ENCODE data around the gene COLQ. TPM values are rescaled to one million over a fixed set of nuclear protein-coding genes. Genes with fewer than 3 reads are reported as not detected.

The COLQ gene
- 0.81 TPM for polyA plus RNA-seq (2012; ENCODE audit: low read depth, missing spikeins)

DNA sequence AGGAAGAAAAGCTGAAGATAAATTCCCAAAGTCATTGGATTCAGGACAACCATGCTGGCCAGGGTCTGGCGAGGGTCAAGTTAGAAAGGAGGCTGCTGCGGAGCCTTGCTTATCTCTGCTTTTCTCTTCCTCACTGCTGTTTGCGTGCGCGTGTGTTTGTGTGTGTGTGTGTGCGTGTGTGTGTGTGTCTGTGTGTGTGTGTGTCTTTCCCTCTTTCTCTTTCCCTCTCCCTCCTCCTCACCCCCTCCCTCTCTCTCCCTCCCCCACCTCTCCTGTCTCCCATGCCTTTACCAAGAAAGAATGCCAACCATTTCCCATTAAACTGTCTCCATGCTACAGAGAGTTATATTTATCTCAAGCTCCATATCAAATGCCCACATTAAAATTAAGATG lies at the start of gene COLQ:
Gene COLQ (minus strand): TSS at position 134 of the 393 bp plus-strand sequence. CDS start 81 bp downstream, at position 53.
- TF ChIP-seq TAF1 (IDR thresholded peaks at IDR 0.05; ENCODE audit: low read depth, low read length), result no peak
- no peak for TF ChIP-seq POLR2AphosphoS5 (IDR thresholded peaks at IDR 0.05; ENCODE audit: low read depth, low read length)
- TF ChIP-seq POLR2A (IDR thresholded peaks at IDR 0.05; ENCODE audit: low read depth, low read length), result no peak
- no peak for TF ChIP-seq SPI1 (IDR thresholded peaks at IDR 0.05; ENCODE audit: low read depth, low read length)
- TF ChIP-seq POU2F2 (IDR thresholded peaks at IDR 0.05; ENCODE audit: low read depth, low read length), result no peak
- TF ChIP-seq PAX5 (IDR thresholded peaks at IDR 0.05; ENCODE audit: insufficient read depth, low read length, severe bottlenecking), result no peak

DNA sequence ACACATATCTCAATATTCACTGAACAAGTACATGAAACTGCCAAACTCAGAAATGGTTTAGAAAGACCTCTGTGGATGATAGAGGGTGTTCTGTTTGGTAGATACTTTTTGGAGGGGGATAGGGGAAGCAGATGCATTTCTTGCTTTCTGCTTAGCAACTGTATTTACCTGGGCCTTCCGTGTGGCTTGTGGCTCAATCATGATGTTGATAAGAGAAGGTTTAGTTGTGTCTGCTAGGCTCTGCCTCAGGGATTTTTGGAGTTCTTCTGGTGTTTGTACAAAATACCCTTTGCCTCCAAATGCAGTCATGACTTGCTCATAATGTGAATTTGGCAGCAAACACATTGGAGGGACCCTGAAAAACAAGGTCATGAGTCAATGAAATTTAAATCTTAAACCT lies 41.7 kb upstream of the COLQ start:
- no peak for TF ChIP-seq PAX5 (IDR thresholded peaks at IDR 0.05; ENCODE audit: insufficient read depth, low read length, severe bottlenecking)
- no peak for TF ChIP-seq POLR2A (IDR thresholded peaks at IDR 0.05; ENCODE audit: low read depth, low read length)
- no peak for TF ChIP-seq POLR2AphosphoS5 (IDR thresholded peaks at IDR 0.05; ENCODE audit: low read depth, low read length)
- no peak for TF ChIP-seq TAF1 (IDR thresholded peaks at IDR 0.05; ENCODE audit: low read depth, low read length)
- no peak for TF ChIP-seq POU2F2 (IDR thresholded peaks at IDR 0.05; ENCODE audit: low read depth, low read length)
- no peak for TF ChIP-seq SPI1 (IDR thresholded peaks at IDR 0.05; ENCODE audit: low read depth, low read length)
- no peak for FAIRE-seq
- DNase-seq (ENCODE audit: insufficient read length, low spot score), result no peak

More for the DNA sequence above, at the start of gene COLQ:
- DNase-seq (ENCODE audit: insufficient read length, low spot score) (no peak), FAIRE-seq (no peak)

DNA sequence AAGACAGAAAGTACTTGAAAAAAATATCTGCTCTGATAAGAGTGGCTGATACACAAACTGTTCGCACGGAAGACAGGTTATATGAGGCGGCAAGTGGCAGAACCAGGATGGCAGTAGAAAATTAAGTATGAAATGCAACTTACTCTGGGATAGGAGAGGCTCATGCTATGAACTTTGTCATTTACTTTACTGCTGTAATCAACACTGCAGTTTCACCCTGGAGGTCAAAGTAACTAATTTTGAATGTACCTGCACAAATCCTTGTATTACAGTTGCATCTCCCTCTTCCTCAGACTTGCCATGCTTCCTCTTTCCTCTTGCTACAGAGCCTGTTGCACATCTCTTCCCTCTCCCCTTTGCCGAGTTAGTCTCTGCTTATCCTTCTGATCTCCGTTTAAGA lies 41.1 kb upstream of the COLQ start:
- DNase-seq (ENCODE audit: insufficient read length, low spot score), result no peak
- no peak for TF ChIP-seq SPI1 (IDR thresholded peaks at IDR 0.05; ENCODE audit: low read depth, low read length)
- no peak for TF ChIP-seq PAX5 (IDR thresholded peaks at IDR 0.05; ENCODE audit: insufficient read depth, low read length, severe bottlenecking)
- no peak for TF ChIP-seq POU2F2 (IDR thresholded peaks at IDR 0.05; ENCODE audit: low read depth, low read length)
- TF ChIP-seq TAF1 (IDR thresholded peaks at IDR 0.05; ENCODE audit: low read depth, low read length), result no peak
- TF ChIP-seq POLR2AphosphoS5 (IDR thresholded peaks at IDR 0.05; ENCODE audit: low read depth, low read length), result no peak
- TF ChIP-seq POLR2A (IDR thresholded peaks at IDR 0.05; ENCODE audit: low read depth, low read length), result no peak
- no peak for FAIRE-seq

DNA sequence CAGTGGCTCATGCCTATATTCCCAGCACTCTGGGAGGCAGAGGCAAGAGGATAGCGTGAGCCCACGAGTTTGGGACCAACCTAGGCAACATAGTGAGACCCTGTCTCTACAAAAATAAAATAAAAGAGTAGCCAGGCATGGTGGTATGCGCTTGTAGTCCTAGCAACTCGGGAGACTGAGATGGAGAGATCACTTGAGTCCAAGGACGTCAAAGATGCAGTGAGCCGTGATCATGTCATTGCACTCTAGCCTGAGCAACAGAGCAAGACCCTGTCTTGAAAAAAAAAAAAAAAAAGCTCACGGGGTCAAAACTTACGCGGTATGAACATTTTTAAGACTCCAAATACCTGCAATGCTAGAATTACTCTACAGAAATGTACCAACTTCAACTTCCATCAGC lies 37.1 kb upstream of the COLQ start:
- no peak for FAIRE-seq
- TF ChIP-seq PAX5 (IDR thresholded peaks at IDR 0.05; ENCODE audit: insufficient read depth, low read length, severe bottlenecking), result no peak
- TF ChIP-seq SPI1 (IDR thresholded peaks at IDR 0.05; ENCODE audit: low read depth, low read length), result no peak
- TF ChIP-seq POLR2A (IDR thresholded peaks at IDR 0.05; ENCODE audit: low read depth, low read length), result no peak
- TF ChIP-seq POU2F2 (IDR thresholded peaks at IDR 0.05; ENCODE audit: low read depth, low read length), result no peak
- TF ChIP-seq TAF1 (IDR thresholded peaks at IDR 0.05; ENCODE audit: low read depth, low read length), result no peak
- TF ChIP-seq POLR2AphosphoS5 (IDR thresholded peaks at IDR 0.05; ENCODE audit: low read depth, low read length), result no peak
- DNase-seq (ENCODE audit: insufficient read length, low spot score), result no peak

DNA sequence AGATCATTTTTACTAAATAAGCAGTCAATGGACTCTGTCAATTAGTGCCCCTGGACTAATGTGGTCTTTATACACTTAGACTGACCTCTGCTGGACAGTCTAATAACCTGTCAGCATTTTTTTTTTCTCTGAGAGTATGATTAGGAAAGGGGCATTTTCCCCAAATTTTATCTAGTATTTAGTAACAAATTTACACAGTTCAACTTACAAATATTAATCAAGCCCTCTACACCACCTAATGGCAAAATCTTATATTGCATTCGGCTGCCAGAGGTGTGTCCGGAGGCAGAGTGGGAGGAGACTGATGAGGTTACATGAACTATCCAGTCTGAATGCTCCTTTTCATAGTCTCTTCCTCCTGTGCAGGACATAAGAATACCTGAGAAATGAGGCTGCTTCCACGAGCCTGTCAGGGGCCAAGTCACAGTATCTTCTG lies 36.0 kb upstream of the COLQ start:
- FAIRE-seq (peak; percentile 81), DNase-seq (ENCODE audit: insufficient read length, low spot score) (peak; percentile 13)
- TF ChIP-seq SPI1 (IDR thresholded peaks at IDR 0.05; ENCODE audit: low read depth, low read length), result no peak
- no peak for TF ChIP-seq POU2F2 (IDR thresholded peaks at IDR 0.05; ENCODE audit: low read depth, low read length)
- TF ChIP-seq PAX5 (IDR thresholded peaks at IDR 0.05; ENCODE audit: insufficient read depth, low read length, severe bottlenecking), result no peak
- no peak for TF ChIP-seq POLR2A (IDR thresholded peaks at IDR 0.05; ENCODE audit: low read depth, low read length)
- no peak for TF ChIP-seq POLR2AphosphoS5 (IDR thresholded peaks at IDR 0.05; ENCODE audit: low read depth, low read length)
- TF ChIP-seq TAF1 (IDR thresholded peaks at IDR 0.05; ENCODE audit: low read depth, low read length), result no peak

DNA sequence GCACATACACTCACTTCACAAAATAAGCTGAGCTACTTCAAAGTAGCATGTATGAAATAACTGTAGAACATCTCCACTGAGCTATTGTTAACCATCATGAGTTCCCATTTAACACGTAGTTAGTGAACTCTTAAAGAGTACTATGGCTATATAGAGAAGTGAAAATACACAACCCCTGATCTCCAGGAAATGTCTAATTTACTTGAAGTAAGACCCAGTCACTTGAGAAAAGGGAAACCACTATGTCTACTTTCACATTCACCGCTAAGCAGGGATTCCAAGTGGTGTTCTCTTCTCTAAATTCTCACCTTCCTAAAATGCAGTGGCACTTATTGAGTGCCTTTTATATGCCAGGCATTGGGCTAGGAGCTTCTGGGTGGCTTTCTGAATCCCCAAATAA lies 35.0 kb upstream of the COLQ start:
- no peak for TF ChIP-seq POLR2A (IDR thresholded peaks at IDR 0.05; ENCODE audit: low read depth, low read length)
- TF ChIP-seq SPI1 (IDR thresholded peaks at IDR 0.05; ENCODE audit: low read depth, low read length), result peak; percentile 88
- peak; percentile 33 for FAIRE-seq
- peak; percentile 5 for DNase-seq (ENCODE audit: insufficient read length, low spot score)

DNA sequence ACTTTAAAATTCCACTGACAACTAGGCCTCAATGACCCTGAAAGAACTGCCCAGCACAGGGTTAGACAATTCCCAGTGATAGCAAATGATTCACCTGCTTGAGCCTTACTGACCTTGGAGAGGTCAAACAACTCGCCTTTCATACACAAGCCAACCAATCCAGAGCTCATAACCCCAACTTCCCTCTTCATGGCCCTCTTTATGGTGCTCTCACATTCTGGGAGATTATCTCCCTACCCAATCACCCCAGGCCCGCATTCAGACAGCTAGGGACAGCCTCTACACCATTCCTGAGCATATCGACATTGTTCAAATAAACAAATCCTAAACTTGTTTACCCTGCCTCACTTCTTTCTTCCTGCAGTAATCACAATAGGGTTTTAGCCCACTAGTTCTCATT lies 32.2 kb upstream of the COLQ start:
- no peak for TF ChIP-seq POU2F2 (IDR thresholded peaks at IDR 0.05; ENCODE audit: low read depth, low read length)
- TF ChIP-seq TAF1 (IDR thresholded peaks at IDR 0.05; ENCODE audit: low read depth, low read length), result no peak
- no peak for TF ChIP-seq POLR2AphosphoS5 (IDR thresholded peaks at IDR 0.05; ENCODE audit: low read depth, low read length)
- TF ChIP-seq SPI1 (IDR thresholded peaks at IDR 0.05; ENCODE audit: low read depth, low read length), result no peak
- TF ChIP-seq POLR2A (IDR thresholded peaks at IDR 0.05; ENCODE audit: low read depth, low read length), result no peak
- TF ChIP-seq PAX5 (IDR thresholded peaks at IDR 0.05; ENCODE audit: insufficient read depth, low read length, severe bottlenecking), result no peak
- no peak for FAIRE-seq

DNA sequence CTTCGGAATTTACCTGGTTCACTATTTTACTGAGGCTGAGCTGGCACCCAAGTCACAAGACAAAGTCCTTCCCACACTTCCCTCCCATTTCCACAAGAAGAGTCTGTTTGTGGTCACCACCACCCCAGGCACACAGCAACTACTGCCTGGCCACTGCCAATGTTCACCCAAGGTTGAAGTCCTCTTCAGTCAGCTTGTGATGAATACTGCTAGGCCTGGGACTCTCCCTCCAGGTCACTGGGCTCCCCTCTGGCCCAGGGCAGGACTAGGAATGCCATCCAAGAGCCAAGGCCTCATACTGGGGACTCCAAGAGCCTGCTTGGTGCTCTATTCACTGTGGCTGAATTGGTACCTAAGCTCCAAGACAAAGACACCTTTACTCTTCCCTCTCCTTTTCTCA lies 30.4 kb upstream of the COLQ start:
- TF ChIP-seq POLR2AphosphoS5 (IDR thresholded peaks at IDR 0.05; ENCODE audit: low read depth, low read length), result no peak
- TF ChIP-seq TAF1 (IDR thresholded peaks at IDR 0.05; ENCODE audit: low read depth, low read length), result no peak
- TF ChIP-seq SPI1 (IDR thresholded peaks at IDR 0.05; ENCODE audit: low read depth, low read length), result no peak
- TF ChIP-seq POLR2A (IDR thresholded peaks at IDR 0.05; ENCODE audit: low read depth, low read length), result no peak
- no peak for DNase-seq (ENCODE audit: insufficient read length, low spot score)
- FAIRE-seq, result no peak

More for the DNA sequence above, 32.2 kb upstream of the COLQ start:
- DNase-seq (ENCODE audit: insufficient read length, low spot score), result no peak

DNA sequence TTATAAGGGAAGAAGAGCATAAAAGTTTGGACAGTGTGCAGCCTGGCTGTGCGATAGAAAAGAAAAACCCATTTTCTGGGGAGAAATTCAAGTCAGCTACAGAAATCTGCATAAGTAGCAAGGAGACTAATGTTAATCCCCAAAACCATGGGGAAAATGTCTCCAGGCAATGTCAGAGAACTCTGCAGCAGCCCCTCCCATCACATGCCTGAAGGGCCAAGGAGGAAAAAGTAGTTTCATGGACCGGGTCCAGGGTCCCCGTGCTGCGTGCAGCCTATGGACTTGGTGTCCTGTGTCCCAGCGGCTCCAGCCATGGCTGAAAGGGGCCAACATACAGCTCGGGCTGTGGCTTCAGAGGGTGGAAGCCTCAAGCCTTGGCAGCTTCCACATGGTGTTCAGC lies 28.3 kb upstream of the COLQ start:
- TF ChIP-seq POLR2A (IDR thresholded peaks at IDR 0.05; ENCODE audit: low read depth, low read length), result no peak
- DNase-seq (ENCODE audit: insufficient read length, low spot score) (no peak), FAIRE-seq (no peak)

DNA sequence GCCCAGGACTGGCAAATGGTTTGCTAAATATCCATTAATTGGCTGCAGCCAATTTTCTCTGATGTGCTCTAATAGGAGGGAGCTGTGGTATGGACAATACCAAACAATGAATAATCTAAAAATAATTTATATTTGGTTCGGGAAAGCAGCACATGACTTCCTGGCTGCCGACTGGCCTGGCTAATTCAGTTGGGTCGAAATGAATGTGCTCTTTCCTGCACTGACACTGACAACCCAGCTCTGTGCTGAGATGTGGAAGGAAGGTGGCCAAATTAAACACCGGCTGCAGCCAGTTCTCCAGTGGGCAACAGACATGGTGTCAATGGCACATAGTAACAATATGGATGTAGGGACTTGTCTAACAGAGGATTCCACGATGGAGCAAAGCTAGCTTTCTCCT lies 21.1 kb upstream of the COLQ start:
- no peak for TF ChIP-seq POU2F2 (IDR thresholded peaks at IDR 0.05; ENCODE audit: low read depth, low read length)
- no peak for TF ChIP-seq POLR2AphosphoS5 (IDR thresholded peaks at IDR 0.05; ENCODE audit: low read depth, low read length)
- no peak for TF ChIP-seq POLR2A (IDR thresholded peaks at IDR 0.05; ENCODE audit: low read depth, low read length)
- TF ChIP-seq PAX5 (IDR thresholded peaks at IDR 0.05; ENCODE audit: insufficient read depth, low read length, severe bottlenecking), result no peak
- TF ChIP-seq TAF1 (IDR thresholded peaks at IDR 0.05; ENCODE audit: low read depth, low read length), result no peak
- TF ChIP-seq SPI1 (IDR thresholded peaks at IDR 0.05; ENCODE audit: low read depth, low read length), result no peak
- FAIRE-seq (no peak), DNase-seq (ENCODE audit: insufficient read length, low spot score) (no peak)
